IPS DF 4.7 (cell line): Measurements from ENCODE around the gene U2AF1L4.
A peak's percentile ranks its signal among the peaks of the same experiment; 100 is the strongest.

Experiments
- DNase-seq: peaks from one replicate; pipeline ENCODE4 v3.0.0-alpha.2; 2013; ENCODE audit warnings: low spot score; ENCODE audit errors: extremely low read depth

Gene U2AF1L4

DNA sequence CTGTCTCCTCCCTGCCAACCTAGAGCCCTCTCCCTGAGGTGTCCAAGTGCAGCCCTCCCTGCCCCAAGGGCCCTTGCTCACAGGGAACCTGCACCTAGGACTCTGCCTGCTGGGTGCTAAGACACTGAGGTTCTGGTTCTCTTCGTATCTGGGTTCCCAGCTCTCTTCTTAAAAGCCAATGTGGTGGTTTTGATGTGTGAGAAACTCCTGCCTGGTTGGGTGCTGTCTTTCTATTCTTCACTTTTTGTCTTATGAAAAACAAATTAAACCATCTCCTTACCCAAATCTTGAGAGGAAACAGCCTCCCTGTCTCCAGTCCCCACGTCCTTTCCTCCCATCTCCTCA is 31.7 kb downstream of the U2AF1L4 start:
- DNase-seq: no peak

DNA sequence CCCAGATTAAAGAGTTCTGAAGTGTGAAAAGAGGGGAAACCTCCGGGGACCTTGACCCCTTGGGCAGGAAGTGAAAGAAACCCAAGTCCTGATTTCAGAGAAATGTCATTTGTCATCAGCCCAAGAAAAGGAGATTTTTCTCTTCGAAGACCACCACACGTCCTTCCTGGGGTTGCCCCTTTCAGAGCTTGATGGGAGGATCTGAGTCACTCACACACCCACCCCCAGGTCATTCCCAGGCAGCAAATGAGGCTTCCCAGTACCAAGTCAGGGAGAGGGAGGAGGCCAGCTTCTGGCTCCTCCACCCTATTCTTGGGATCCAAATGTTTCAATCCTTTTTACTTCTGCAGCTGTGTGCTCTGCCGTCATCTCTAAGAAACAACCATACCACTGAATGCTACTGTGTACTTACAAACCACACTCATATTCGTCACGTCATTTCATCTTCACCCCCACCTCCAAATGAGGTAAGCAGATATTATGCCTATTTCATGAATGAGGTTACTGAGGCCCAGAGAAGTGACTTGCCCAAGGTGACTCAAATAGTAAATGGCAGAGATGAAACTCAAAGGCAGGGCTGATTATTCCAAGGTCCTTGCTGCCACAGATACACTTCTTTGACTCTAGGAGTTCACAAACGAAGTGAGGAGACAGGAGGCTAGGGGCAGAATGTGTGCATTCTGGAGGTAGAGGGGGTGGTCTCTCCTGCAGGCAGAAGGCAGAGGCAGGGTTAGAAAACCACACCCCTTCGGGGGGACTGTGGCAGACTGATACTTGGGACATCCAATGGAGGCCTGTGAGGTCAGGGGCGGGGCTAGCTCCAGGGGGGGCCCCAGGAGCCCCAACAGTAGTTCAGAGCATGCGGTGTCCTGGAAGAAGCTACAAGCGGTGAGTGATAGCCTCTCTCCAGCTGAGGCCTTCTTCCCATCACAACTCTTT is 32.4 kb downstream of the U2AF1L4 start:
- DNase-seq: no peak

DNA sequence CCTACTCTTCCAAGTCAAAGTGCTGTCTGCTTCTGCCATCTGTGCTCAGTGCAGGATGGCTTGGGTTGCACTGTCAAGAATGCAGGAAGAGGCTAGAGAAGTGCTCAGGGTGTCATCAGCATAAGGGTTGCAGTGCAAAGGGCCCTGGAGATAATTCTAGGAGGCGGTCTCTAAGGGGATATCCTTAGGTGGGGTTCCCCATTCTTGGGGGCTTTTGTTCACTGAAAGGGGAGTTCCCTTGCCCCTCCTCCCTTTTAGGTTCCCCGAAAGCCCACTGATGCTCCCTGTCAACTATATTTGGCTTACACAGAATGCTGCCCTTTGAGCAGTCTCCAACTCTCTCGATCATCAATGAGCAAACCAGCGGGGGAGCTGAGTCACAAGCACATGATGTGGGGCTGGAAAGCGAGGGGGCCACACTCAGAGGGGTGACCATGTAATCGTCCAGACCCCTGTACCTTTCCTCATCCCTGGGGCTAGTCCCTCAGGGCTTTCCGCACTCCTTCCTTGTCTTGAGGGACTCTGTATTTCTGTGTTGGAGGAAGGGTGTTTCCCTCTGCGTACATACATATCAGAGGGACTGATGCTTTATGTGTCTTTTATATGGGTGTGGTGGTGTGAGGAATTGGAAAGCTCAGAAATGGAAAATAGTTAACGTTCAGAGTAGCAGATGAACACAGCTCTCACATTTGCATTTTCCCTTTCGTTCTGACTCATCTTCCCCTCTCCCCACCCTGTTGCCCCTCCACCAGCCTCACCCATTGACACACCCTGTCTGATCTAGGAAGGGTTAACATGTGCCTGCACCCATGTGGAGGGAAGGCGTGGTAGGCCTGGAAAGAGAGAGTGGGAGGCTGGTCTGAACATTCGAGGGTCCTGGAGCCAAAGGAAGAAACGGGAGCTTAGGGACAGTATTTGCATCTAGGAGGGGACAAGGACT is 34.2 kb downstream of the U2AF1L4 start:
- no peak for DNase-seq

DNA sequence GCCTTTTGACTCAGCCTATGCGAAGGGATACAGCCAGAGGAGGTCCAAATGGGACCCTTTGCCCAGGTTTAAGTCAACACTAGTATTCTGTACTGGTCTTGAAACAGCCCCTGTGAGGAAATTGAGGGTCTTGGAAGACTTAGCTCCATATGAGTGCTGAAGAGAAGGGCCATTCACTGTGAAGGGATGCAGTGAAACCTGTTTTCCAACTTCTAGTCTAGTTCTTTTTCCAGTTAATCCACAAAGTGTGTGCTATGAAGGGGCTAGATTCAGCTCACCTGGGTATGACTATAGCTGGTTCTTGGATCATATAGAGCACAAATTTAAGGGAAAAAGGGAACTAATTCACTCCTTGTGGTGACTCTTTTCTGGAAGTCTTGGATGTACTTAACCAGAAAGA is 36.8 kb downstream of the U2AF1L4 start:
- DNase-seq: no peak

DNA sequence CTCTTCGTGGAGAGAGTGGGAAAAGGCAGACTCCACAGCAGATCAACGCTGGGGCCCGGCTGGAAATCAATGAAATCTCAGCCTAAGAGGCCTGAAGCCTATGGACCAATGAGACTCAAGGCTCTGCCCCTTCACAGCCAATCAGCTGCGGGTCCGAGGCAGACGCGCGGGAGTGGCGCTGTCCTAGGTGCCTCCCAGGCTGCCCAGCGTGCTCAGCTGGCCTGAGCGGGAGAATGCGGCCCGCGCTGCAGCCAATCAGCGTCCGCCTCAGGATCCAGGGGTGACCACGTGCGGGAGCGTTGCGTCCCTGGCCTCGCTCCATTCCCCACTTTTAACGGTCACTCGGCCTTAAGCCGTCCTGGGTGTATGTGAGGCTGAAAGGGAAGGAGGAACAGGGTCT is 41.0 kb downstream of the U2AF1L4 start, which contains the start of gene ZBTB32:
Gene ZBTB32, plus strand, starts transcription at position 341 of the 400 bp plus-strand sequence. CDS start 10,069 bp downstream, outside the sequence.
- DNase-seq: no peak

DNA sequence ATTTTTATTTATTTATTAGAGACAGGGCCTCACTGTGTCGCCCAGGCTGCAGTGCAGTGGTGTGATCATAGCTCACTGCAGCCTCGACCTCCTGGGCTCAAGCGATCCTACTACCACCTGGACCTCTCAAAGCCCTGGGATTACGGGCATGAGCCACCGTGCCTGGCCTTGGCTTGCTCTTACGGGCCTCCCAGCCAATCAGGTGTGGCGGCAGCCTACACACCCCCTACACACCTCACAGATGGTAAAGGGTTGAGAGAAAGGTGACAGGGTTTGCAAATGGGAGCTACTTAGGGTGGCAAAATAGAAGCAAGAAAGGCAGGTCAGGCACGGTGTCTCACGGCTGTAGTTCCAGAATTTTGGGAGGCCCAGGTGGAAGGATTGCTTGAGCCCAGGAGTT is 41.9 kb downstream of the U2AF1L4 start:
- DNase-seq: no peak

DNA sequence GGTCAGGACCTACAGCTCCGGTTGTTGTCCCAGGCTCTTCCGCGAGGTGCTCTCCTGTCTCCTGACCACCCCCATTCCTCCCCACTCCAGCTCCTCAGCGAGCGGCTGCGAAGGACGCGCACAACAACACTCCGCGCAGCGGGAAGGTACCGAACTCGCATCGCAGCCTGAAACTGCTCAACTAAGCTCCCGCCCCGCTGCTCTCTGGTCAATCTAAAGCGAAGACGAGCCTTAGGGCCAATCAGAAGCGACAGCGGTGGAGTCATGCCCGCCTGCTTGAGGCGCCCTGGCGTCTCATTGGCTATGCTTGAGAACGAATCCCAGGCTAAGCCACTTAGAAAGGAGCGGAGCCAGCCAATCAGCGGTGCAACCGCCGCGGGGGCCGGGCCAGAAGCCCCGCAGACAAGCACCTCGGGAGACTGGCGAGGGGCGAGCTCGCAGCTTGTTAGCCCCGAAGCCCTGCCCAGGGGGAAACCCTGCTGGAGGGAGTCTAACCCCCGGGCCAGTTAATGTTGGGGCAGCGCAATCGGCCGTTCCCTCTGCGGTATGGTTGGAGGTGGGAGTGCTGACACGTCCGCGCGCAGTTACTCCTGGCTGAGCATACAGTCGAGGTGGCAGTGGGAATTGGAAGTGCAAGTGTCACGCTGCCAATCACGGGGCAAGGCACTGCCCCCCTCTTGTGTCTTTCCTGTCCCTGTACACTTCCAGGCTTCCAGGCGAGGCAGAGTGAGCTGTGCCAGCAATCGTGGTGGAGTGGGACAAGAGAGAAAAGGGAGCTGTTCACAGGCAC is 42.8 kb downstream of the U2AF1L4 start:
- peak; percentile 93 for DNase-seq

DNA sequence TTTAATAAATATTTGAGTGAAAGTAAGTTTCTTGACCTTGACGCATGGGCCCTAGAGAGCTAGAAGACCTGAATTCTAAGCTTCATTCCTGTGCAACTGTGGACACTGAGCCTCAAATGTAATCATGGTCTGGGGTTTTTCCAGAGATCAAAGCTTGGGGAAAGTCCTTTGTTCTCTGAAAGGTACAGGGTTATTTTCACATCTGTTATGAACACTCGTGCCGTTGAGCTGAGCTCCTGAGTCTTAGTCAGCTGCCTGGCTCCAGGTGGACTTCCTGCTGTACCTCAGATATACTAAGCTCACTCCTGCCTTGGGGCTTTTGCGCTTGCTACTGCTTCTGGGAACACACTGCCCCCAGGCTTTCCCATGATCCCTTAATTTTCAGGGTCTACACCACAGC is 48.4 kb downstream of the U2AF1L4 start:
- DNase-seq: no peak

DNA sequence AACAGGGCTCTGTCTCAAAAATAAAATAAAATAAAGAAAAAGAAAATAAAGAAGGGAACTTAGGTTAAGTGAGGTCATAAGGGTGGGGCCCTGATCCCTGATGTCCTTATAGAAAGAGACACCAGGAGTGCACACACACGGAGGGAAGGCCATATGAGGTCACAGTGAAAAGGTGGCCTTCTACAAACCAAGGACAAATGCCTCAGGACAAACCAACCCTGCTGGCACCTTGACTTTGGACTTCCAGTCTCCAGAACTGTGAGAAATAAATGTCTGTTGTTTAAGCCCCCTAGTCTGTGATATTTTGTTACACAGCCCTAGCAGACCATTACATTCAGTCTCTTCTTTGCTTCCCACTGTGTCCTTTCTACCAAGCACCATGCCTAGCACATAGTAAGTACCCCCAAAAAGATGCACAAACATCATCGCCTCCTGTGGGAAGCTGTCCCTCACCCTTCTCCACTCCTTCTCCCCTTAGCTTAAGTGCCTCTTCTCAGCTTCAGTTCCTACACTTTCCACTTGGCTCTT is 49.3 kb downstream of the U2AF1L4 start:
- DNase-seq: no peak

DNA sequence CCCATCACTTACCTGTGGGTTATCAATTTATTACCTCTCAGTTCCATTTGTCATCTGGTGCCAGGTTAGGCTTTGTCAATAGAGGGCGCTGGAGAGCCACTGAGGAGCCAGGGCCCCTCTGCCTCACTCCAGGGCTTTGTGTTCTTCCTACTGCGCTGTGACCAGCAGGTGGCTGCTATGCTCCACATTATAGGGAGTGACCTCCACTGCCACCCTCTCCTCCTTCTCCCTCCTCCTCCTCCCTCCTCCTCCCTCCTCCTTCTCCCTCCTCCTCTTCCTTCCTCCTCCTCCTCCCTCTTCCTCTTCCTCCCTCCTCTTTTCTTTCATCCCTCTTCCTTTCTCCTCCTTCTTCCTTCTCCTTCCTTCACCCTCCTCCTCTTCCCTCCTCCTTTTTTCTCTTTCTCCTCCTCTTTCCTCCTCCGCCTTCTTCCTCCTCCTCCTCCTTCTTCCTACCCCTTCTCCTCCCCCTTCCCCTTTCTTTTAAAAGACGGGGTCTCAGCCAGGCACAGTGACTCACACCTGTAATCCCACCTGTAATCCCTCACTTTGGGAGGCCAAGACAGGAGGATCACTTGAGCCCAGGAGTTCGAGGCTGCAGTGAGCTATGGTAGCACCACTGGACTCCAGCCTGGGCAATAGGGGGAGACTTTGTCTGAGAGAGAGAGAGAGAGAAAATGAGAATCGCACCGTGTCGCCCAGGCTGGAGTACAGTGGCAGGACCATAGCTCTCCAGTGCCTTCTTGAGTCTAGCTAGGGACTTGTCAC is 51.2 kb downstream of the U2AF1L4 start:
- no peak for DNase-seq

DNA sequence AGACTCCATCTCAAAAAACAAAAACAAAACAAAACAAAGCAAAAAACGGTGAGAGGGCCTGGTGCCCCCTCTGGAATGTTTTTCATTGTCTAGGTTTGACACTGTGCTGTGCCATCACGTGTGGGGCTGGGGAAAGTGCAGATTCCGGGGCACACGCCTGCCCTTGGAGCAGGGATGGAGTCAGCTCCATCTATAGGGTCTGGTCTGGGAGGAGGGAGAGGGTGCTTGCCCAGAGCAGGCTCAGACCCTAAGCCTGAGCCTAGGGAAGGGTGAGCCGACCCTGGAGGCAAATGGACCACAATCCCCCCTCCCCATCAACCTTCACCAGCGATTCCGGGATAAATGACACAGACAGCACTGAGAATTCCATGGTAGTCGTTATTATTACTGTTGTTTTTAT is 51.8 kb downstream of the U2AF1L4 start:
- no peak for DNase-seq
